HG03196 (cell line): ENCODE results near the gene PLA2G4C.

ENCODE experiments used
- ATAC-seq: cut with Tn5 transposase; IDR thresholded peaks from one replicate; pipeline ENCODE4 v1.9.1; 2021; ENCODE audit not compliant: unreplicated experiment

Gene PLA2G4C

DNA sequence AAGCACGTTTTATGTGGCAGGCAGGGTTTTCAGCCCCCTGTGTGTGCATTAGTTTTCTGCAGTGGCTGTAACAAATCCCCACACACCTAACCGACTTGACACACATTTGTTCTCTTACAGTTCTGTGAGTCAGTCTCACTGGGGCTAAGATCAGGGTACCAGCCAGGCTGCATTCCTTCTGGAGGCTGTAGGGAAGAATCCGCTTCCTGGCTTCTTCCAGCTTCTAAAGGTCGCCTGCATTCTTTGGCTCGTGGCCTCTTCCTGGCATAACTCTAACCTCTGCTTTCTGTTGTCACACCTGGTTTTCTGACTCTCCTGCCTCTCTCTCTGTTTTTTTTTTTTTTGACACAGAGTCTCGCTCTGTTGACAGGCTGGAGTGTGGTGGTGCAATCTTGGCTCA lies 109.8 kb downstream of the PLA2G4C start:
- no peak for ATAC-seq

DNA sequence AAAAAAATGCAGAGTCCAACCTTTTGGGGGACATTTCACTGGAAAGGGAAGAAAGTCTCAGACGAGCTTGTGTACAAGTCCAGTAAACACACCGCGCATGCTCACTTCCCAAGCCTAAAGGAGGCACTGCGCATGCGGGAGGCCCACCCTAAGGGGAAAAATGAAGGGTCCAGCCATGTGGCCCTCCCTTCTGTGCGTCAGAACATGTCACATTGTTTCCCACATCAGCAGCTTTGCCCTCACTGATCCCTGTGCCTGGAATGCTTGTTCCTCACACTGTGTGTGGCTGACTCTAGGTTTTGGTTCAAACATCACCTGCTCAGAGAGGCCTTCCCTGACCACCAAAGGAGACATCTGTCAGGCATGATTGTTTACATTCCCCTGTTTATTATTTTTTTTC lies 111.8 kb downstream of the PLA2G4C start:
- no peak for ATAC-seq
